HG03025 (cell line): ENCODE measurements around the gene APOM.

Experiments
- ATAC-seq: cut with Tn5 transposase; IDR thresholded peaks from one replicate; pipeline ENCODE4 v1.9.1; 2021; ENCODE audit warnings: mild to moderate bottlenecking, moderate library complexity; ENCODE audit not compliant: unreplicated experiment, low FRiP score

The APOM gene

DNA sequence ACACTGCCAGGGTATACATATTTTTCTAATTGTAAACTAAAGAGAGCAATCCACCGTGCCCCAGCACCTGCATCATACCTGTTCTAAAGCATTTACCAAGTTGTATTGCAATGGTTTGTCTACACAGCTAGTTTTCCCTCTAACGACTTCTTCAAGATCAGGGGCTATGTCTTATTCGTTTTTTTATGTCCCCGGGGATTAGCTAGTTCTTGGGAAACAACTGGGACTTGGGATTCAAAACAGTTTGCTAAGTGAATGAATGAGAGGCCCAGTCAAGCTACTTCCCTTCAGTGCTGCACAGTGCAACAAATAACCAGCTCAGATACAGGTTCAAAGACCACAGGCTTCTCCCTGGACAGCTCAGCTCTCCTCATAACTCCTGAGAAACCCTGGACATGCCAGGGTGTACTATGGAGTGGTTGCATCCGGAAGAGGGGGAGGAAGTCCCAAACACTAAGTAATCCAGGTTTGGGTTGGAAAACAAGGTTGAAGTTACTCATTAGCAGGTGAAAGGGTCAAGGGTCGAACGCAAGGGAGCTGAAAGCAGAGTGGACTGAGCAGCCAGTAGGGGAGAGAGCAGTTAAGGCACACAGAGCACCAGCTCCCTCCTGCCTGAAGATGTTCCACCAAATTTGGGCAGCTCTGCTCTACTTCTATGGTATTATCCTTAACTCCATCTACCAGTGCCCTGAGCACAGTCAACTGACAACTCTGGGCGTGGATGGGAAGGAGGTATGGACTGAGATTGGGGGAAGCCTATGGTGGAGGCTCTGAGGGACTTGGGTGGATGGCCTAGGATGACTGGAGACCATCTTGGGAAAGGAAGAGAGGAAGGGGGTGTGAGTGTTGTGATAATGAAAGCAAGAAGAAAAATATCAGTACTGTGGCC is at the start of gene APOM:
Gene APOM, plus strand, starts transcription at position 546 of the 889 bp plus-strand sequence. Its CDS starts 73 bp downstream, at position 619.
- no peak for ATAC-seq

DNA sequence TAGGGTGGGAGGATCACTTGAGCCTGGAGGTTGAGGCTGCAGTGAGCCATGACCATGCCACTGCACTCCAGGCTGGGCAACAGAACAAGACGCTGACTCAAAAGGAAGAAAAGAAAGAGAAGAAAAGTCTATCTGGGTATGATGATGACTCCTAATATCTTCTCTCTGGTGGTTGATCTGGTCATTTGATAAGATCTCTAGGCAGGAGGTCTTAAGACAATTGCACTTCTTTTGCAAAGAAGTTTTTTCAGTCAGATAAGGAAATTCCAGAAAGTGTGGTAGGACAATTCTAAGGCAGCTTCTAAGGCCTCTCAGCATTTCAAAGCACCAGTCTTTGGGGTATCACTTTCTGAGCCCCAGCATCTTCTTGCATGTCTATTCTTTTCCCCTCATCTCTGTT is 48.4 kb upstream of the APOM start:
- ATAC-seq, result no peak

DNA sequence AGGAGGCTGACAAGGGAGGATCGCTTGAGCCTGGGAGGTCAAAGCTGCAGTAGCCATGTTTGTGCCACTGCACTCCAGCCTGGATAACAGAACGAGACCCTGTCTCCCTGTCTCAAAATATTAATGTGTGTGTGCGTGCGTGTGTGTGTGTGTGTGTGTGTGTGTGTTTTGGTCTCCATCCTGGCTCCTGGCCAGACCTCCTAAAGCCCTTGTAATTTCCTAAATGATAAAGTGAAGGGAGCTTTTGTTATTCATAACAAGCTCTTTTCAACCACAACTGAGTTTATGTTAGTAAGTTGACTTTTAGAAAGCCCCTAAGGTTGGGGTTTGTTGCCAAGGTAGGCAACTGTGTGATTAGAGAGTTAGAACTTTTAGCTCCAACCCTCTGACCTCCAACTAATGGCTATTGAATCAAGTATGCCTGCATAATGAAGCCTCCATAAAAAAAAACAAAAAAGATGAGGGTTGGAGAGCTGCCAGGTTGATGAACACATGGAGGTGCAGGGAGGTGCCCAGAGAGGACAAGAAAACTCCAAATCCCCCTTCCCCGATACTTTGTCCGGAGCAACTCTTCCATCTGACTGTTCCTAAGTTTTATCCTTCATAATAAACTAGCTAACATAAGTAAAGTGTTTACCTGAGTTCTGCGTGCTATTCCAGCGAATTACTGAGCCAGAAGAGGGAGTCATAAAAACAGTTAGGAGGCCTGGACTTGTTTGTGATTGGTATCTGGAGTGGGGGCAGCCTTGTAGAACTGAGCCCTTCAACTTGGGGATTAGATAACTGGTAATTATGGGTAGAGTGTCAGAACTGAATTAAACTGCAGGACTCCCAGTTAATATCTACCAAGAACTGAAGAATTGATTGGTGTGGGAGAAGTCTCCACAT is 45.9 kb upstream of the APOM start:
- no peak for ATAC-seq

DNA sequence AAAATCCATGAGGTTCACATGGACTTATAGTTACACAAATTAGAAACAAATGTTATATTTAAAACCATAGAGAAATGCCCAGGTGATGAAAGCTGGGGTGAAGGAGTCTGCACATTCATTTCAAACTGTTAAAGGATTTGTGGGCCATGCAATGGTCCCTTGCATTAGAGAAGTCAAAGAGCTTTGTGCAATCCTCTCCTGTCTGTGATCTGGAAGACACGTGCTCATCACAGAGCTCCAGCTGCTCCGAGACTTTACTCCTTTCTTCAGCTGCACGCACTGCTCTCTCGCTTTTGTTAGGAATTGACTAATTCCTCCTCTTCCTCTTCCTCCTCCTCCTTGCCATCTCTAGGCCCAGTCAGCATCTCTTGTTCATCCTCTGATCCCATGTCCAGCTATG is 44.7 kb upstream of the APOM start:
- ATAC-seq, result no peak

DNA sequence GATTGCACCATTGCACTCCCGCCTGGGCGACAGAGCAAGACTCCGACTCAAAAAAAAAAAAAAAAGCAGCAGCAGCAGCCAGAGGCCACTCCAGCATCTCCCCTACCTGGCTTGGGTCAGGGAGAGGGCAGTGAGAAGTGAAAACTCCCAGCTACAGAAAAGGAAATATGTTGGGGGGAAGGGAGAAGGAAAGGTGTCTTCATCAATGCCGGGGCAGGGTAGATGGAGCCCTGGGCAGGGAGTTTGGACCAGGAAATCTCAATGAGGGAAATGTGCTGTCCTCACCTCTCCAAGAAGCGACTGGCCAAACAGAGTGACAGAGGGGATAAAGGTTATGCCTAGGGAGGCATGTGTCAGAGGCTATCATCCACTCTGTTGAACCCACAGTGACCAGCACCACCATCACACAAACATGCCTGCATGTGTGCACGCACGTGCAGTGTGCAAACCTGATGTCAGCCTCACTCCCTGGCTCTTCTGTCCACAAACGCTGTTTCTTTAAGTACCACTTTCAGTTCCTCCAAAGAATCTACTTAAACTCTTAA is 41.5 kb upstream of the APOM start:
- no peak for ATAC-seq

DNA sequence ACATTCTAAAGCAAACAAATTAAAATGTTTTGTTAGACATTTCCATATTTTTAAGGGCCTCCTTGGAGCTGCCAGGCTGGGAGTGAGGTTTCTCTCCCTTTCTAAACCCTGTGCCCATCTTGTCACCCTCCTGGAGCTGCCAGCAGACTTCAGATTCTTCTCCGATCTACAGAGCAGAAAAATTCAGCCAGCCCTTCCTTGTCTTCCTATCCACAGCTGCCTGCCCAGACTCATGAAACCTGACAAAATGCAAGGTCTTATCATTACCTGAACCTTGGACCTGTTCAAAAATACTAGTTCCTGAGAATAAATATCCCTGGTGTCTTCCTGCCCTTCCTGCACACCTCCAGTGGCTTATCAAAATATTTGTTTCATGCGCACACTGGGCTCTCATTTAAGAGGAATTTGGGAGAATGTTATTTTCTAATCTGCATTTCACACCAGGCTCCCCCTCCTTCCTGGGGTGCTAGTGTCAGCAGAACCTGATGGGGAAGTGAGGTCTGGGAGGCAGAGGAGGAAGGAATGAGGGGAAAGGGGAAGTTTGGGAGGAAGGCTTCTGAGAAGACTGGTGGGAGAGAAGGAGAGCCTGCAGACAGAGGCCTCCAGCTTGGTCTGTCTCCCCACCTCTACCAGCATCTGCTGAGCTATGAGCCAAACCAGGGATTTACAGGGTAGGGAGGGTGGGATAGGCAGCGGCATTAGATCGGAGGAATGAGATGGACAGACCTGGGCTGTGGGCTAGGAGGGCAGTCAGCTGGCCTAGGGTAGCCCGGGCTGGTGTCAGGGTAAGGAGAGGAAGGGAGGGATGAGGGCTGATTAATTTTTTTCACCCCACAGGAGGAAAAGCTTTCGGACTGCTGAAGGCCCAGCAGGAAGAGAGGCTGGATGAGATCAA is 40.8 kb upstream of the APOM start, which contains the start of gene AIF1:
Gene AIF1, plus strand, starts transcription at position 551 of the 895 bp plus-strand sequence. Its CDS starts 96 bp downstream, at position 647.
- no peak for ATAC-seq

DNA sequence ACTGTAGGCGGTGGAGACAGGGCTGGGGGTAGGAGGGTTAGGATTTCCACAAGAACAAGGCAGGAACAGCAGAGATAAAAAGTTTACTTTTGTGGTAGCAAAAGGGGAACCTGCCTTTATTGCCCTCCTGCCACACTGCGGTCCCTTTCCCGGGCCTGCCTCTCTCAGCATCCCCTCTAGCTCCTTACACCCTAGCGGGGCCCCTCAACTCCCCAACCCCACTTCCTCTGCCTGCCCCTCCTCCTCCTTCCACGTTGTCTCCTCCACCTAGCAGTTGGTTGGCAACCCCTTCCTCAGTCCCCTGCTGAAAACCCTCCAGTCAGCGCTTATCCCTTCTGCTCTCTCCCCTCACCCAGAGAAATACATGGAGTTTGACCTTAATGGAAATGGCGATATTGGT is 39.9 kb upstream of the APOM start:
- ATAC-seq, result no peak

DNA sequence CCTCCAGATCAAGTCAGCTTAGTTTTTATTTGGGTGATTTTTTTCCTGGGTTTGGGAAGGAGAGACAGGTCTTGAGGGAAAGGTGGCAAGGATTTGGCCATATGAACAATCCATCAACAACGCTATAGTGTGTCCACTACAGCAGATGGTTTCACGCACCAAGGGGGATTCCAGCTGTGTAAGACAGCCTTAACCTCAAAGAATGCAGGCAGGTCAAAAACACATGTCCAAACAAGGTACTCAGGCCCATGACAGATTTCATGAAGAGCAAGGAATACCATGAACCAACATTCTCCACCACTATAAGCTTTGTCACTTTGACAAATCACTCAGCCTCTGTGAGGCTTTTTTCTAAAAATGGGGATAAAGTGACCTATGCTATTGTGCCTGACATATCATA is 38.7 kb upstream of the APOM start:
- ATAC-seq, result no peak

DNA sequence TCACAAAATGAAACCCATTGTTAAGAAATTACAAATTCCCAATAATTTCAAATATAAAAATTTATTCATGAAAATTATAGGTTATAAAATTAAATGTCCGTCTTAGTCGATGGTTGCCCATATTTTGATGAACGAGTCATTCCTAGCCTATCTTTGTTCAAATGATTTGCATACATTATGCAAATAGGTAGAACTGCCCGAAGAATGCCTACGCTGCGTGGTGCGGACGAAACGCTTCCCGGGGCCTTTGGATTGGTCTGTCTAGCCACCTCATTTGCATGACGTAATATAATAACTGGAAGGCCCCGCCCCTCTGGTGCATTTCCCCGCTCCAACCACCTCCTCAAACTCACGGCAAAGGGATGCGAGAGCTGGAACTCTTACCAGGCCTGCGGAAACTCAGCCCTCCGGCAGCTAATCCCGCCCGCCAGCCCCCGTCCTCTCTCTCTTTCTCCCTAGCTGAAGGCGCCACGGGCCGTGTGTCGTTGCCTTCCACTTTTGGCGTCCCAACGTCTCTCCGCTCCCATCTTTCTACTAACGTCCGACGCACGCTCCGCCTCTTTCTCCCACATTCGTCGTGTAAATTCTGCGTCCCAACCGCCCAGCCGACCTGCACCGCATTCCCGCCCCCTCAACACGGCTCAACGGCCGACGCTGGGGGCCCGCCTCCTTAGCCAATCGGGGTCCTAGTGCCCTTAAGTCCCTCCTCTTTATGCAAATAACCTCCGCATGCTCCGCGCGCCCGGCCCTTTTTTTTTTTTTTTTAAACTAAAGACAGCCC is 35.7 kb upstream of the APOM start:
- peak; percentile 85 for ATAC-seq

DNA sequence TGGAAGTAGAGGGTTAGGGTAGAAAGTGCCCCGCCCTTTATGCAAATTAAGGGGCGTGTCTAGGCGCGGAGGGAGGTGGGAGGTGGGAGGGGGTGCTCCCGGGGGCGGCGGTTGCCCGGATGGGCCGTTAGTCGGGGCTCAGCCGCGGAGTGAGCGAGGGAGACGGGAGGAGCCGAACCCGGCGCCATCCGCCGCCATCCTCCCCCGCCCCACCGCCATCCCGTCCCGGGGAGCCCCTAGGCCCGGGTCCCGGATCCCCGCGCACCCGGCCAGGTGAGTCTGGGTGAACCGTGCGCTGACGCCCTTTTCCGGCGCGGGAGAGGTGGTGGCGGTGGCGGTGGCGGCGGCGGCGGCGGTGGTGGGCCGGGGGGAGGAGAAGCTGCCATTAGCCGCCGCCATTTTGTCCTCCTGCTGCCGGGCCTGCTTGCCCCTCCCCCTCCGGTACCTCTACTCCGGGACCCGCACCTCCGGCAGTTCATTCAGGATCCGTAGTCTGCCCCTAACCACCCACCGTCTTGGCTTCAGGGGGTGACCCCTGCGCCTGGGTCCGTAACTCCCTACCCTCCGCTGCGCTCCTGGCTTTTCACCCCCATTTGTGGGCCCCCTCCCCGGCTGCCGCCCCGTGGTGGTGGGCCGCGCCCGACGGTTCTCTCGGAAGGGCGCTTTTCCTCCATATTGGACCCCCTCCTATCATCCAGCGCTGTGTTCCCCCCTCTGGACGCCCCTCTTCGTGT is 34.9 kb upstream of the APOM start, which contains the start of gene PRRC2A:
Gene PRRC2A, plus strand, starts transcription at position 130 of the 734 bp plus-strand sequence. CDS start 2,075 bp downstream, outside the sequence.
- peak; percentile 46 for ATAC-seq

DNA sequence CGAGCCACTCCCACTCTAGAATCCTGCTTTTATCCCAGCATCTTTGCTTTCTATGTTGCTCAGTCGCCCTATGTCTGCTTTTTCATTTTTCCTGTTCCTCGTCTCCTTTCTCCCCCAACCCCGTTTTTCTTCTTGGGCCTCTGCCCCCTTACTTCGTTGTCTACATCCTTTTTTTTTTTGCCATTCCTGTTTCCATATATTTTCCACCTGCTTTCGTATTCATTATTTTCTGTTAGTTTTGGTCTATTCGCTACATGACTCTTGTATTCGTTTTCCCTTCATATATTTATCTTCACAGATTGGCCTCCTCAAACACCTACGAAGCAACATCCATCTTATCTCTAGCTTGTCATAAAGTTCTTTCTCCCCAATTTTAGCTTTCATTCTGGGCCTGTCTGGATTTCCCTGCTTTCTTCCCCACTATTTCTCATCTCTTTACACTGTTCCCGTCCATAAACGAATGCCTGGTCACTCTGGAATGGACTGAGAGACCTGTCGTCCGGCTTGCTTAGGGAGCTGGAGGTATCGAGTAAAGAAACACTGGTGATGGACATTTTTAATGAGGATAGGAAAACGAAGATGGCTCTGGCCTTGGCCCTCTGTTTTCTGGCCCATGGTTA is 34.3 kb upstream of the APOM start:
- ATAC-seq, result no peak

DNA sequence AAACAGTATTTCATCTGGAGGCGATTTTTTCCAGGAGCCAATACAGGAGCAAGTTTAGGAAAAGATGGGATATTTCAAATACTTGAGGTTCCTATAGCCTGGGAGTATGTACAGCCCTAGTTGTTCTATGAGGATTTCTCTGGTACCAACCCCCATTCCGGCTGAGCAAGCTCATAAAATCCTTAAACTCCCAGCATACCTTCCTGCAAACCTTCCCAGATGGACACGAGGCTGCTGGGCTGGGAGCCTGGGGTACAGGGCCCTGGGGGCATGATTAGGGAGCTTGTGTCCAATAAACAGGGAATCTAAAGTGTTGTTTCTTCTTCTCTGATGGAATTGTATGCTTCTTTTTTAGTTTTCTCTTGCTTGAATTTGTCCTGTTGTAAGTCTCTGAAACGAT is 33.7 kb upstream of the APOM start:
- ATAC-seq, result no peak

DNA sequence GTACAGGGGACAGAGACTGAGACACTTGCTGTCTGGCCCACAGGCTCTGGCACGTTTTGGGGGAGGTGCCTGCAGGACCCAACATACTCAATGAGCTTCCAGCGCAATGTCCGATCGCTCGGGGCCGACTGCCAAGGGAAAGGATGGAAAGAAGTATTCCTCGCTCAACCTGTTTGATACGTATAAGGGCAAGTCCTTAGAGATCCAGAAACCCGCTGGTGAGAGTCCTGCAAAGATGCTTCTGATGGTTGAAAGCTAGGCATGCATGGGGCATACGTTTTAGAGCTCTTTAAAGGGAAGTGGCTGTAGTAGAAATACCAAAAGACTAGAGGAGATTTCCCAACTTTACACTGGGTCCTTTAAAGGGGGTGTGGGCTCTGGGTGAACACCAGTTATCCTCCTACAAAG is 33.0 kb upstream of the APOM start:
- ATAC-seq, result no peak

DNA sequence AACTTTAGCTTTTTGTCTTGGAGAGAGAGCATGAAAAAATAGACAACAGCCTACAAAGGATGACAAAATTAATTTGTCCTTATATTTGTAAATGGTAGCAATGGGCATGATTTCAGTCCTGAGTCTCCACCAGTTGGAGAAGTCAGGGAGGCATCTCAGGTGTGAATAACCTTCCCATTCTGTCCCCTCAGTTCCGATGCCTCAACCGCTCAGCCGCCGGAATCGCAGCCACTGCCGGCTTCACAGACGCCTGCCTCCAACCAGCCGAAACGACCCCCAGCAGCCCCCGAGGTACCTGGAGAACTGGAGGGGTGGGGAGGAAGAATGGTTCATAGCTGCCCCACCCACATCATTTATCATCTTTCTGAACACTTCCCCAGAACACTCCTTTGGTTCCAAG is 31.6 kb upstream of the APOM start:
- no peak for ATAC-seq

DNA sequence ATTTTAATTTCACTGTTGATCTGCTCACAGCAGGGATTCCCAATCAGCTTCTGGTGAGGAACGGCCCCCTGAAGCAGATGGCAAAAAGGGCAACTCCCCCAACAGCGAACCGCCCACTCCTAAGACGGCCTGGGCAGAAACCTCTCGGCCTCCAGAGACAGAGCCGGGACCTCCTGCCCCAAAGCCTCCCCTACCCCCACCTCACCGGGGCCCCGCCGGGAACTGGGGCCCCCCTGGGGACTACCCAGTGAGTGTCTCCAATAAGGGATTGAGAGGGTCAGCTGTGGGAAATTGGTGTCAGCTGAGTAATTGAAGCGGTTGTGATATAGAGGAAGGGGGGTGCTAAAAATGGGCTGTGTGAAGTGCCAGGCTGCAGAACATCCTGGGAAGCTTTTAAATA is 28.7 kb upstream of the APOM start:
- no peak for ATAC-seq

DNA sequence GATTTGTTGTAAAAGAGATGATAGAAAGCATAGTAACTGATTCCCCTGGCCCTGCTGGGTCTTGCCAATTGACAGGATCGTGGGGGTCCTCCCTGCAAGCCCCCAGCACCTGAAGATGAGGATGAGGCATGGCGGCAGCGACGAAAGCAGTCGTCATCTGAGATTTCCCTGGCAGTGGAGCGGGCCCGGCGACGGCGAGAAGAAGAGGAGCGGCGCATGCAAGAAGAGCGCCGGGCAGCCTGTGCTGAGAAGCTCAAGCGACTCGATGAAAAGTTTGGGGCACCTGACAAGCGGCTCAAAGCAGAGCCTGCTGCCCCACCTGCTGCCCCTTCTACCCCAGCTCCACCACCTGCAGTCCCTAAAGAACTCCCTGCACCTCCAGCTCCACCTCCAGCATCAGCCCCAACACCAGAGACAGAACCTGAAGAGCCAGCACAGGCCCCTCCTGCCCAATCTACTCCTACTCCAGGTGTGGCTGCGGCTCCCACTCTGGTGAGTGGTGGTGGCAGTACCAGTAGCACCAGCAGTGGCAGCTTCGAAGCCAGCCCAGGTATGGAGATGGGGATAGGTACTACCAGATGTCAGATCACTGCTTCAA is 27.9 kb upstream of the APOM start:
- no peak for ATAC-seq

DNA sequence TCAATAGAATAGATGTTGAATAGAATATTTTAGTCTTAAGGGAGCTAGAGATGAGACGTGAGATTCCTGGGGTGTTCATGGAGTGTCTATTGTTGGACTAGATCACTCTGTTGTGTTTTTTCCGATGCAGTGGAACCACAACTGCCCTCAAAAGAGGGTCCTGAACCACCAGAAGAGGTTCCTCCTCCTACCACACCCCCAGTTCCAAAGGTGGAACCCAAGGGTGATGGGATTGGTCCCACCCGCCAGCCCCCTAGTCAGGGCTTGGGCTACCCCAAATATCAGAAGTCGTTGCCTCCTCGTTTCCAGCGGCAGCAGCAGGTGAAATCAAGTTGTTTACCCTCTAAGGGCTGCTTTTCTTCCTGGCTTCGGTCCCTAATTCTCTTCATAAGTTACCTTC is 26.7 kb upstream of the APOM start:
- ATAC-seq, result no peak
